Colon (tissue), 2 donors: ENCODE results near the gene COL16A1.

Source experiments
- FAIRE-seq: peaks from 2 replicates; lab custom pipeline; 2012; peaks lifted over from hg19 to GRCh38; lab: Jason Lieb, UNC
- donor health status: control.
- donor health status: control.

Gene COL16A1

DNA sequence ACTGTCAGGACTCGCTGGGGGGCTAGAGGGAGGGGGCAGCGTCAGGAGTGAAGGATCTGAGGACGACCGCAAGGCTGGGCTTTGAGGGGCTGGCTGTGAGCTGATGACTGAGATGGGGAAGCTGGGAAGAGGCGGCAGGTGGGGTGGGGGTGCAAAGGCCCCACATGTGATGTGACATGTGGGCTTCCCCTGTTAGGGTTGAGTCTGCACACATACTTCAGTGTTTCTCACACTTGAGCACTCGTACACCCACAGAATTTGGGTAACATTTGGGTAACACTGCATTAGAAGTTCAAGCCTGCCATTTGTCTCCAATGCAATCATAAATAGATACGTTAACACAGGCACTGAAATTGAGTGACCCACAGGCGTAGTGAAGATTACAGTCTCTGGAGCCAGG, 16.2 kb downstream of the COL16A1 start:
- no peak for FAIRE-seq

DNA sequence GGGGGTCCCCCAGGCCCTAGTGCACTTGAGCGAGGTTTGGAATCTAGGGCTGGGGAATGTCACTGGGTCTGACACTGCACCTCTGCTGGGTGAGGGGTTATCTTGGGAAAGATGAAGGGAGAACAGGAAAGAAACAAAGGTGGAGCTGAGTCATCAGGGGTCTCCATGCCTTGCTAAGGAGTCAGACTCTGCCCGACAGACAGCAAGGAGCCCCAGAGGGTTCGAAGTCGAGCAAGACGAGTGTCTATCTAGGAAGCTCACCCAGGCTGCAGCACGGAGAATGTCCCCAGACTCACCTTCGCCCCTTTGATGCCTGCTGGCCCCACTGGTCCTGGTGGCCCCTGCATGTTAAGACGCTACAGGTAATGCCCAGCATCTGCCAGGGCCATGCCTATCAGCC, 18.0 kb downstream of the COL16A1 start:
- FAIRE-seq = no peak

DNA sequence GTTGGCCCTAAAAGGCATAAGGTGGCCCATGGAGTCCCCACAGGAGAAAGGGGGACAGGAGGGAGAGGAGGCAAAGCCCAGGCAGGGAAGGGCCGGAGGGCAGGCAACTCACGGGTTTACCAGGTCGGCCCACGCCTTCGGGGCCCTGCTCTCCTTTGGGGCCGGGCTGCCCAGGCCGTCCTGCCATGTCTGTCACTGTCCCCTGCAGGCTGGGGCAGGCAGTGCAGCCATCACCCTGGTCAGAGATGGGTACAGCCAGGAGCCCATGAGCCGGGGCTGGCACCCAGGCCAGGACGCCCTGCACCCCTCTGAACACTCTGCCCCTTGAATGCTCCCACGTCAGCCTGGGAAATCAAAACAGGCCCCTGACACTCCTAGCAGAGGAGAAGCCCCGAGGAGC, 19.8 kb downstream of the COL16A1 start:
- FAIRE-seq = no peak

DNA sequence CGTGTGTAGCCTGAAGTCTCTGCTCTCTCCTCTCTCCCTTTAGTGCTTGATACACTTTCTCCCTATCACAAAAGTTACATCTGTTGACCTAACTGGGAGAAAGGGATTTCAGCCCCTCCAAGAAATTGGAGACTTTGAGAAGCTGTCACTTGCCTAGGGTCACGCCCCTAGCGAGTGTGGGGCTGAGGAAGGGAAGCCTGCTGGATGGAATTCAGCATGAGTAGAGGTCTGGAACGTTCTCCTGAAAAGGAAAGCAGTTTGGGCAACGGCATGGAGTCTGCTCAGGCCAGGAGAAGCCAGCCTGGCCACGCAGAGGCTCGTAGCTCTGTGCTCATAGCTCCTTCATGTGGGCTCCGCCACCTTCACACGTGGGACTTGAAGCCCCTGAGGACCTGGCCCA, 22.4 kb downstream of the COL16A1 start:
- FAIRE-seq = no peak

DNA sequence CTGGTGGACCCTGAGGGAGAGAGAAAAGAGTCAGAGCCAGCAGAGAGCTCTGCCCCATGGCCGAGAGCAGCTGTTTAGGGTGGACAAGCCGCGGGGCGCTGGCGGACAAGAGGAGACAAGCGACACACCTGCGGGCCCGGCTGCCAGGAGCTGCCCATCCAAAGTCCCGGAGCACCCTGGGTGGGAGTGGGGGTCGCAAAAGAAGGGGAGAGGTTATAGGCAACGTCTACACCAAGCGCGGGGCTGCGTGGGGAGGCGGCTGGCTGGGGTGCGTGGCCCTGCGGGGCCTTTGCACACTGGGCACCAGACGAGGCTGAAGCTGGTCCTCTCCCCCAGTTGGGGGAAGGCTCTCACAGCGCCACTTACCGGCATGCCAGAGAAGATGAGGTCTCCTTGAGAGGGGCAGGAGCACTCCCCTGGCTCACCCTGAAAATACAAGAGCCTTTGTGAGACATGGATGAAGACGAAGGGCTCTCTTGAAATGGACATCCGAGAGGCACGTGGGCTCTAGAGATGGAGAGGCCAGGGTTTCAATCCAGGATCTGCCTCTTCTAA, 24.1 kb downstream of the COL16A1 start:
- FAIRE-seq = no peak

- no peak for FAIRE-seq
Observed at GRCh38 chr1:31679091-31679490, 24.7 kb downstream of the COL16A1 start.

GRCh38 chr1:31678681-31679080, 25.1 kb downstream of the COL16A1 start:
- FAIRE-seq = no peak

DNA sequence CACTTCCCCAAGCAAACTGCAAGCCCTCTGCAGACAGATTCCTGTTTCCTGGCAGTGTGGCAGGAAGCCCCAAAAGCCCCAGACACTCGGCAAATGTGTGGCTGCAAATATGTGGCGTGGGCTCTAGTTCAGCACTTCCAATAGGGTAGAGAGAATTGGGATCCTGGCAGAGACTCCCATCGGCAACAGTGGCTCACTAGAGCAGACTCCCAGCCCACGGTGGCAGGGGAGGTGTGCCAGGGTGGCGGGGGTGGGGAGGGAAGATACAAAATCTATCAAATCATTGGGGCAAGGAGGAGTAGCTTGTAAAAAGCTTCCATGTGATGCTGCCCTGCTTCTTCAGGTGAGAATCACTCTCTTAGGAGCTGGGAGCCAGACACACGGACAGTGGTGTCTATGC, 25.9 kb downstream of the COL16A1 start:
- no peak for FAIRE-seq

DNA sequence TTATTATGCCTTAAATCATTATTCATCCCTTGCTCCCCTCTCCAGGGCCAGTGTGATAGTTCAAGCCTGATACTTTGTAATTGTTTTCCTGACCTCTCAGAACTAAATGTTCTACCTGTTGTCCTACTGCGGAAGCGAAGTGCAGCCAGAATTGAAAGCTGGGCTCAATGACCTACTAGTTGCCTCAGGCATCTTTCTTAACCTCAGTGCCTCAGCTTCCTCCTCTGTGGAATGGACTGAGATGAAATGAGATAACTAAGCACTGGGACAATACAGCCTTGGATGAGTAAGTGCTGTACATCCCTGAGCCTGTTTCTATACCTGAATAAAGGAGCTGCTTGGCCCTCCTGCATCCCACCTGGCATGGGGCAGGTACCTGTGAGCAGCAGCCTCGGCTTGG, 26.4 kb downstream of the COL16A1 start:
- FAIRE-seq = no peak

- no peak for FAIRE-seq
Observed at GRCh38 chr1:31675756-31676155, 28.1 kb downstream of the COL16A1 start.

DNA sequence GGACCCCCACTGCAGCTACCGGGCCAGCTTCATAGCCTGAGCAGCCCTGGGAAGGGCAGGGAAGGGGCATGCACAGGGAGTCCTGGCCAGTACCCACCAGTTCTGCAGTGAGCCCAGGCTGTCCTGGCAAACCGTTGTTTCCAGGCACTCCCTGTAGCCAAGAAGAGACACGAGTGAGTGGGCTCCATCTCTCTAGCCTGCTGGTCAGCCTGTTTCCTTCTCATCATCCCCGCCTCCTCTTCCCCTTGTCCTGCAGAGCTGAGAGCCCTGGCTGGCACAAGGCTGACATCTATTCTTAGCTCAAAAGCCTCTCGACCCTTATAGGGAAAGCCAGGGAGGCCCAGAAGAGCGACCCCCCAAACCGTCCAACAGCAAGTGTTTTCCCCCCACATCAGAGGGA, 28.7 kb downstream of the COL16A1 start:
- FAIRE-seq = no peak

GRCh38 chr1:31674626-31675025, 29.2 kb downstream of the COL16A1 start:
- no peak for FAIRE-seq

DNA sequence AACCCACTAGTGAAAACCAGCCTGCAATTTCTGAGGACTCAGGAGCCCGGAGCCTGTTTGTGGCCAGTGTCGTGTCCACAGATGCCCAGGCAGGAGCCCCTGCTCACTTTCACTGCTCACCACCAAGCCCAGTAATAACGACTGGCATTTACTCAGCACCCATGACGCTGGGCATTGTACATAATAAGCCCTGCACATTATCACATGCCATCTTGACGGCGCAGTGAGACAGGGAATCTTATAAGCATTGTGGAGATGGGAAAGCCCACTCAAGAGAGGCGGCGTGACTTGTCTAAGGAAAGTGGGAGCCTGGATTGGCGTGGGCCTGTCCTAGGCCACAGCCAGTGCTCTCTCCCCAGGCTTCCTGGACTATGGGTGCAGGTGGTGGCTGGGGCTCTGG, 30.4 kb downstream of the COL16A1 start:
- FAIRE-seq = no peak

GRCh38 chr1:31672986-31673385, 30.8 kb downstream of the COL16A1 start:
- no peak for FAIRE-seq

GRCh38 chr1:31671561-31672201, 32.1 kb downstream of the COL16A1 start:
- FAIRE-seq = no peak

- no peak for FAIRE-seq
Observed at GRCh38 chr1:31671147-31671546, 32.7 kb downstream of the COL16A1 start.

DNA sequence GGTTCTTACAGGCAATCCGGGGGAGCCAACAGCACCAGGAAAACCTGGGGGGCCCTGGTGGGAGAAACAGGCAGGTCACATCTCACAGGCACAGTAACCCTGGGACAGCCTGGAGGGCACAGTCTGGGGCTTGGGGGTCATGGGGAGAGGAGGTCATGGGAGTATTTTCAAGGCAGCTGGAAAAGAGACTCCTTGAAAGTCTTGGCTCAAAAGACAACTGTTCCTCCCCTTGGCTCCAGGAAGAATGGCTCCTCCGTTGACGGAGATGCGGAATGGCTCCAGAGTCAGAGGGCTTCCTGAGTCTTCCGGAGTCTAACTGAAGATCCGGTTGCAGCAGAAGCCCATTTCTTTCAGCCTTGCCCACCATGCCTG, 33.2 kb downstream of the COL16A1 start:
- FAIRE-seq = no peak

DNA sequence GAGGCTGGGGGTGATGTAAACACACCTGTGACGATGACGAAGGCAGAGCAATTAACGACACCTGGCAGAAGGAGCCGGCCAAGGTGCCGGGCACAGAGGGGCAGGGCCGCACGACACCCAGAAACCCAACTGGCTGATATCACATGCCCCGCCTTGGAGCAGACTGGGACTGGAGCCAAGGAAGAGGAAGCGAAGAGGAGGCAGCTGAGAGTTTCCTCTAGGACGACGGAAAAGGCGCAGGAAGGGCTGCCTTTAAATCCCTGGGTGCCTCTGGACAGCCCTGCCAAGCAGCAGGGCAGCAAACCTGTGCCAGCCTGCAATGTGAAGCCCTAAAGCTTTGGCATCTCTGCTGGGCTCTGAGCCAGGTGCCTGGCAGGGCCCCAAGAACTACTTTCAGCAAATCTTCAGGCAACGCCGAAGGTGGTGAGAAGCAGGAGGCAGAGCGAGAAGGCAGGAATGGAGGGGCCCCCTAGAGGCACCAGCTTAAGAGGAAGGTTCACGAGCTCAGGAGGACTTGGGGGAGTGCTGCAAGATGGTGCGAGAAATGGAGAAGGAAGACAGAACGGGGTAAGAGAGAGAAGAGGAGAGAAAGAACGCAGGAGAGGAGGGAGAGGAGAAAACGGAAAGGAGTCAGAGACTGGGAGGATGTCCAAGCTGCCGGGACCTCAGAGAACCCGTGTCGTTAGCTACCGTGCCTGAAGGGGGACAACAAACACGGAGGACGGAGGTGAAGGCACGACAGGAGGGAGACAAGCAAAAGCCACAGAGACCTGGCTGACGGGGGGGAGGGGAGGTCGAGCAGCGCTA, 33.8 kb downstream of the COL16A1 start:
- no peak for FAIRE-seq

DNA sequence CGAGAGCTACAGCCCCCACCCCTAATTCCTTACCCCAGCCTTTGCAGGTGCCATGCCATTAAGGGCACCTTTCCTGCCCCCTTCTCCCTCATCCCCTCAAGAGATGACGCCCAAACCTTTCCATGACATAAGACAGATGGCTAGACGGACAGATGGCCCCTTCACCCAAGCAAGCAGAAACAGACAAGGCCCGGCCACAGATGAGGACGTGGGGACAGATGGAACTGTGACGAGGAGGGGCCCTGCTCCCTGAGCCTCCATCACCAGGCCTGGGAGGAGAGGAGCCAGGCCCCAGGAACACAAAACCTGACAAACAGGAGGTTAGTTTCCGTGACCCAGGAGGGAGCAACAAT, 34.4 kb downstream of the COL16A1 start:
- no peak for FAIRE-seq

- no peak for FAIRE-seq
Observed at GRCh38 chr1:31668303-31668883, 35.4 kb downstream of the COL16A1 start.

GRCh38 chr1:31667065-31667785, 36.6 kb downstream of the COL16A1 start:
- FAIRE-seq = no peak

GRCh38 chr1:31666263-31666963, 37.4 kb downstream of the COL16A1 start:
- FAIRE-seq = no peak
